Activated CD4-positive, alpha-beta T cell treated with anti-CD3 and anti-CD28 coated beads, Interleukin-2, amount 10 ng/mL, durations not matched to agents 24 days and 14 days (primary cell): ENCODE data around the gene GRK4. TPM values are rescaled to one million over a fixed set of nuclear protein-coding genes. Genes with fewer than 3 reads are reported as not detected.

Experiments
- DNase-seq: peaks from one replicate; pipeline ENCODE4 v3.0.0; 2022
- H3K27ac Mint-ChIP-seq: one replicate; pipeline ENCODE4 v1.8.0; 2022; ENCODE audit warnings: mild to moderate bottlenecking, mixed read lengths
- H3K27me3 Mint-ChIP-seq: one replicate; pipeline ENCODE4 v1.8.0; 2022; ENCODE audit warnings: mixed read lengths
- H3K36me3 Mint-ChIP-seq: one replicate; pipeline ENCODE4 v1.8.0; 2022; ENCODE audit warnings: low read depth, mild to moderate bottlenecking, mixed read lengths
- H3K4me1 Mint-ChIP-seq: one replicate; pipeline ENCODE4 v1.8.0; 2021; ENCODE audit warnings: mixed read lengths
- H3K4me3 Mint-ChIP-seq: one replicate; pipeline ENCODE4 v1.8.0; 2022; ENCODE audit warnings: mild to moderate bottlenecking, moderate library complexity, mixed read lengths
- H3K9me3 Mint-ChIP-seq: one replicate; pipeline ENCODE4 v1.8.0; 2021; ENCODE audit warnings: mixed read lengths
- intact Hi-C: fragments of 100-400 bp; cut with micrococcal nuclease; formaldehyde crosslinking; loops from one replicate; pipeline ENCODE4 v1.15.1; 2023
- total RNA-seq: library from RNA; stranded (reverse); gene quantifications from 2 replicates; pipeline ENCODE4 v1.2.3, GENCODE V29; 2022

Gene GRK4
- total RNA-seq, 1 donor from 2014 or later = 4.6 TPM

DNA sequence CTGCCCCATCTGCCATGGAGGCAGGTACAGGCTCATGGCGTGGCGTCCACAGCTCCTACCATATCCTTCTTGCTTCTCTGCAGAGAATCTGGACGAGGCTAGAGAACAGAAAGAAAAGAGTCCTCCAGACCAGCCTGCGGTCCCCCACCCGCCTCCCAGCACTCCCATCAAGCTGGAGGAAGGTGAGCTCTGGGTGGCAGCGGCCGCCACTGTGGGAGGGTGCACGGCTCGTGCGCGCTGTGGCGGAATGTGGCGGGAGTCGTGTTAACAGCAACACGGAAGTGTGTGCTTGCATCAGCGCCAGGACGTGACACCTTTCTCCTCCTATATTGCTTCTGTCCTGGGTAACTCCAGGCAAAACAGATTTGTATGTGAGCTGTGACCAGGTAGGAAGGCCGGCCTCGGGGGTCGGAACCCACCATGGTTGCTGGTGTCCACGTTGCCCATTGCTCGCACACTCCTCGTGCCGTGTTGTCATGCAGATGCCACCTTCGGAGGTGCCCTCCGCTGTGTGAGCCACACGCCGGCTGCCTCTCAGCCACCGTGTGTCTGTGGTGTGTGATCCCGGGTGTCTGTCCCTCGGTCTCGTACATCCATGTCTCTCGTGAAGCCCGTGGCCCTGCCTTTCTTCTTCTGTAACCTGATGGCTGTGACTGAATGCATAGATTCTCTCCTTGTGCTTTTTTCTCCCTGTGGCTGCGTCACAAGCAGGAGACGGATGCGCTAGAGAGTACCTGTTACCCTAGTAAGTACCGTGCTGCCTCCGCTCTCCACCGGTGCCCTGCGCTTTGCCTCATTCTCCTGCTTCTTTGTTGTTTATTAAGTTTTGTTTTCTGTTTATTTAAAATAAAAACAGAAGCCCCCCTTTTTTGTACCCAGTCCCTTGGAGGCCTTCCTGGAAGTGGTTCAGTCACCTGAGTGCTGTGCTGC lies 37.2 kb upstream of the GRK4 start:
- peaks cover 49% of the 10 kb centered on the region for H3K36me3 Mint-ChIP-seq

GRCh38 chr4:2927016-2927695 lies 36.2 kb upstream of the GRK4 start:
- Mint-ChIP-seq H3K4me1 (peaks cover 16% of the 10 kb centered on the region), H3K27me3 (no peaks in the 10 kb centered on the region), H3K27ac (no peak overlapping the region), H3K9me3 (no peaks in the 10 kb centered on the region), H3K36me3 (peaks cover 46% of the 10 kb centered on the region), H3K4me3 (no peak overlapping the region)
- intact Hi-C loops = no loop called here
- DNase-seq = no peak

More for the DNA sequence above, 37.2 kb upstream of the GRK4 start:
- H3K4me1 Mint-ChIP-seq = peaks cover 20% of the 10 kb centered on the region
- H3K9me3 Mint-ChIP-seq = no peaks in the 10 kb centered on the region
- H3K27me3 Mint-ChIP-seq = no peaks in the 10 kb centered on the region
- H3K4me3 Mint-ChIP-seq = no peak overlapping the region
- no peak for DNase-seq
- intact Hi-C loops = no loop called here
- H3K27ac Mint-ChIP-seq = no peak overlapping the region

GRCh38 chr4:2927696-2928075 lies 35.7 kb upstream of the GRK4 start:
- intact Hi-C loops = no loop called here
- H3K4me3 Mint-ChIP-seq = no peak overlapping the region
- peaks cover 14% of the 10 kb centered on the region for H3K4me1 Mint-ChIP-seq
- H3K36me3 Mint-ChIP-seq = peaks cover 45% of the 10 kb centered on the region
- no peak for DNase-seq
- H3K27ac Mint-ChIP-seq = peak overlapping the region; percentile 38
- H3K9me3 Mint-ChIP-seq = no peaks in the 10 kb centered on the region
- H3K27me3 Mint-ChIP-seq = no peaks in the 10 kb centered on the region

DNA sequence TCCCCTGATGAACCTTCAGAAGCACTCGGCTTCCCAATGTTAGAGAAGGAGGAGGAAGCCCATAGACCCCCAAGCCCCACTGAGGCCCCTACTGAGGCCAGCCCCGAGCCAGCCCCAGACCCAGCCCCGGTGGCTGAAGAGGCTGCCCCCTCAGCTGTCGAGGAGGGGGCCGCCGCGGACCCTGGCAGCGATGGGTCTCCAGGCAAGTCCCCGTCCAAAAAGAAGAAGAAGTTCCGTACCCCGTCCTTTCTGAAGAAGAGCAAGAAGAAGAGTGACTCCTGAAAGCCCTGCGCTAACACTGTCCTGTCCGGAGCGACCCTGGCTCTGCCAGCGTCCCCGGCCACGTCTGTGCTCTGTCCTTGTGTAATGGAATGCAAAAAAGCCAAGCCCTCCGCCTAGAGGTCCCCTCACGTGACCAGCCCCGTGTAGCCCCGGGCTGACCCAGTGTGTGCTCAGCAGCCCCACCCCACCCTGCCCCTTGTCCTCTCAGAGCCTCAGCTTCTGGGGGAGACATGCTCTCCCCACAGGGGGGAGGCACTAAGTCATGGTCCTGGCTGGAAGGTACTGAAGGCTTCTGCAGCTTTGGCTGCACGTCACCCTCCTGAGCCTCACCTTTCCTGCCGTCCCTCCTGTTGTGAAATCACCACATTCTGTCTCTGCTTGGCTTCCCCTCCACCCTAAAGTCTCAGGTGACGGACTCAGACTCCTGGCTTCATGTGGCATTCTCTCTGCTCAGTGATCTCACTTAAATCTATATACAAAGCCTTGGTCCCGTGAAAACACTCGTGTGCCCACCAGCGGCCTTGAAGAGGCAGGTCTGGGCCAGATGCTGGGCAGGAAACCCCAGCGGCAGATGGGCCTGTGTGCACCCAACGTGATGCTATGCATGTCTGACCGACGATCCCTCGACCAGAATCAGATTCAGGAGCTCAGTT lies 34.9 kb upstream of the GRK4 start:
- intact Hi-C loops = no loop called here
- Mint-ChIP-seq H3K9me3 (no peaks in the 10 kb centered on the region), H3K27me3 (no peaks in the 10 kb centered on the region), H3K36me3 (peaks cover 47% of the 10 kb centered on the region), H3K27ac (peak overlapping the region; percentile 13), H3K4me3 (no peak overlapping the region), H3K4me1 (peaks cover 14% of the 10 kb centered on the region)
- no peak for DNase-seq

DNA sequence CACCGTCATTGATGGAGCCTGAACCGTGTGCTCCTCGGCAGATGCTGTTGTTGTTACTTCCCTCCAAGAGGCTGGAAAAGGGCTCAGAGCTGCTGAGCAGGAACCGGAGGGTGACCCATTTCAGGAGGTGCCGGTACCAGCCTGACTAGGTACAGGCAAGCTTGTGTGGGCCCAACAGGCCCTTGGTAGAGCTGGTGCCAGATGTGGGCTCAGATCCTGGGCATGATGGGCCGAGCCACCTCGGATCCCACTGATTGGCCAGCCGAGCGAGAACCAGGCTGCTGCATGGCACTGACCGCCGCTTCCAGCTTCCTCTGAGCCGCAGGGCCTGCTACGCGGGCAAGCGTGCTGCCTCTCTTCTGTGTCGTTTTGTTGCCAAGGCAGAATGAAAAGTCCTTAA lies 33.9 kb upstream of the GRK4 start:
- H3K9me3 Mint-ChIP-seq = no peaks in the 10 kb centered on the region
- DNase-seq = no peak
- intact Hi-C loops = no loop called here
- H3K27me3 Mint-ChIP-seq = no peaks in the 10 kb centered on the region
- no peak overlapping the region for H3K4me3 Mint-ChIP-seq
- no peak overlapping the region for H3K27ac Mint-ChIP-seq
- H3K4me1 Mint-ChIP-seq = peaks cover 13% of the 10 kb centered on the region
- H3K36me3 Mint-ChIP-seq = peaks cover 44% of the 10 kb centered on the region

- peak overlapping the region; percentile 41 for H3K27ac Mint-ChIP-seq
- H3K4me3 Mint-ChIP-seq = peak overlapping the region; percentile 34
- H3K4me1 Mint-ChIP-seq = peaks cover 13% of the 10 kb centered on the region
- no peak for DNase-seq
- no peaks in the 10 kb centered on the region for H3K9me3 Mint-ChIP-seq
- intact Hi-C loops = loop anchor here (5.0 kb wide), 1 partner anchor 88 kb away; the partner anchor contains the start of gene ADD1
- H3K27me3 Mint-ChIP-seq = no peaks in the 10 kb centered on the region
- H3K36me3 Mint-ChIP-seq = peaks cover 40% of the 10 kb centered on the region
Observed at GRCh38 chr4:2930135-2930757, 33.1 kb upstream of the GRK4 start.

DNA sequence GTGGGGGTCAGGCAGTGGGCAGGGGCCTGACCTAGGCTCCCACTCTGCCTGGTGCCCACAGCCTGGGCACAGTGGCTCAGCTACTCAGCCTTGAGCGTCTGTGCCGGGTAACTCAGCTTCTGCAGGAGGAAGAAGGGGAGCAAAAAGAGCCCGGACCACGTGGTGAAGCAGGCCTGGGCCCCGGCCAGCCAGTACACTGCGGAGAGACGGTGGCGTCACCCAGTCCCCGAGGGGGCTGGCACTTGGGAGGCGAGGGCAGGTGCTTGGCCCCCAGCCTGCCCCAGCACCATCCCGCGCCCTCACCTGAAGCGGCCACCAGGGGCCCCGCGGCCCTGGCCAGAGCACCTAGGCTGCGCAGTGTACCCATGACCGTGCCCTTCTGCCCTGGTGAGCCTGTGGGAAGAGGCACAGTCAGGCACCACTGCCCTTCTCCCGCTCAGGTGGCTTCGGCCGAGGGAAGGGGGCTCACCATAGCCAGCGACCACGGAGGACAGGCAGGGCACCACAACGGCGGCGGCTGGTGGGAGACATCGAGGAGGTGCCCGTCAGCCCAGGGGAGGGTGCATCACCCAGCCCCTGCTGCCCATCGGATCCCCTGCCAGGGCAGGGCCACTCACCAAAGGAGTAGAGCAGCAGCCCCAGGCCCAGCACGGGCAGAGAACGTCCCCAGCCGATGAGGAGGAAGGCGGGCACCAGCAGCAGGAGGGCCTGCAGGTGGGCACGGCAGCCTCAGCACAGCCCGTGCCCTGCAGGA lies 32.4 kb upstream of the GRK4 start:
- no peak for DNase-seq
- Mint-ChIP-seq H3K4me1 (peaks cover 17% of the 10 kb centered on the region), H3K36me3 (peaks cover 46% of the 10 kb centered on the region)

GRCh38 chr4:2931512-2932301 lies 31.7 kb upstream of the GRK4 start:
- peak overlapping the region; percentile 87 for H3K27ac Mint-ChIP-seq
- DNase-seq = peak; percentile 88
- no peaks in the 10 kb centered on the region for H3K27me3 Mint-ChIP-seq
- peak overlapping the region; percentile 91 for H3K4me3 Mint-ChIP-seq
- intact Hi-C loops = loop anchor here (2.0 to 5.0 kb wide), 2 partner anchors 89 to 175 kb away; partner anchors contain the start of genes ADD1 and TNIP2
- peaks cover 25% of the 10 kb centered on the region for H3K4me1 Mint-ChIP-seq
- H3K36me3 Mint-ChIP-seq = peaks cover 51% of the 10 kb centered on the region
- no peaks in the 10 kb centered on the region for H3K9me3 Mint-ChIP-seq

More for the DNA sequence above, 32.4 kb upstream of the GRK4 start:
- H3K4me3 Mint-ChIP-seq = peak overlapping the region; percentile 91
- intact Hi-C loops = loop anchor here (5.0 kb wide), 1 partner anchor 89 kb away; the partner anchor contains the start of gene ADD1
- H3K9me3 Mint-ChIP-seq = no peaks in the 10 kb centered on the region
- H3K27ac Mint-ChIP-seq = peak overlapping the region; percentile 87
- H3K27me3 Mint-ChIP-seq = no peaks in the 10 kb centered on the region

GRCh38 chr4:2932321-2932950 lies 30.9 kb upstream of the GRK4 start:
- peaks cover 53% of the 10 kb centered on the region for H3K36me3 Mint-ChIP-seq
- H3K27me3 Mint-ChIP-seq = no peaks in the 10 kb centered on the region
- H3K27ac Mint-ChIP-seq = peak overlapping the region; percentile 93
- H3K9me3 Mint-ChIP-seq = no peaks in the 10 kb centered on the region
- peaks cover 31% of the 10 kb centered on the region for H3K4me1 Mint-ChIP-seq
- intact Hi-C loops = loop anchor here (2.0 to 5.0 kb wide), 2 partner anchors 90 to 176 kb away; partner anchors contain the start of genes ADD1 and TNIP2
- peak overlapping the region; percentile 91 for H3K4me3 Mint-ChIP-seq
- no peak for DNase-seq

- DNase-seq = peak; percentile 70
- Mint-ChIP-seq H3K4me1 (peaks cover 33% of the 10 kb centered on the region), H3K27me3 (no peaks in the 10 kb centered on the region), H3K4me3 (peak overlapping the region; percentile 91), H3K27ac (peak overlapping the region; percentile 93), H3K36me3 (peaks cover 53% of the 10 kb centered on the region), H3K9me3 (no peaks in the 10 kb centered on the region)
- intact Hi-C loops = loop anchor here (2.0 to 5.0 kb wide), 2 partner anchors 91 to 176 kb away; partner anchors contain the start of genes ADD1 and TNIP2
Observed at GRCh38 chr4:2932951-2933565, 30.3 kb upstream of the GRK4 start.

DNA sequence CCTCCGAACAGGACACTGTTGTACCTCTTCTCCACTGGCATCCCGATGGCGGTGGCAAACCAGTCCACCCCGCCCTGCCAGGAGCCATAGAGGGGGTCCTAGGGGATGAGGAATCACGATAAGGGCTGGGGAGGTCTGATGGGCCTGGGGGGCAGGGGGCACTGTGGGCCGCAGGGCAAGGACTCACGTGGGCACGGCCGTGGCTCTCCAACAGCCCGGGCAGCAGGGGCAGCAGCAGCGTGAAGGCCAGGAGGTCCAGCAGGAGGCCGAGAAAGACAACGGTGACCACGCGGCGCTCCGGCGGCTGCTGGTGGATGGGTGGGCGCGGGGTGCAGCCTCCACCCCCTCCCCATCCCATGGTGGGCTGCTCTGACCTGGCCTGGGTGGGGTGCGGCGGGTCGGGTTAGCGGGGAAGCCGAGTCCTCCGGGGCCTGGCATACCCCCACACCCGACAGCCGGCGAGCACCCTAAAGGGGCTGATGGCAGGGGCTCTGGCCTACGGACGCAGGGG lies 29.8 kb upstream of the GRK4 start:
- Mint-ChIP-seq H3K9me3 (no peaks in the 10 kb centered on the region), H3K36me3 (peaks cover 53% of the 10 kb centered on the region), H3K4me1 (peaks cover 33% of the 10 kb centered on the region), H3K4me3 (peak overlapping the region; percentile 91), H3K27me3 (no peaks in the 10 kb centered on the region), H3K27ac (peak overlapping the region; percentile 93)
- intact Hi-C loops = loop anchor here (2.0 to 5.0 kb wide), 2 partner anchors 91 to 177 kb away; partner anchors contain the start of genes ADD1 and TNIP2
- no peak for DNase-seq
